Measurements from ENCODE around the gene SLC34A1.

DNA sequence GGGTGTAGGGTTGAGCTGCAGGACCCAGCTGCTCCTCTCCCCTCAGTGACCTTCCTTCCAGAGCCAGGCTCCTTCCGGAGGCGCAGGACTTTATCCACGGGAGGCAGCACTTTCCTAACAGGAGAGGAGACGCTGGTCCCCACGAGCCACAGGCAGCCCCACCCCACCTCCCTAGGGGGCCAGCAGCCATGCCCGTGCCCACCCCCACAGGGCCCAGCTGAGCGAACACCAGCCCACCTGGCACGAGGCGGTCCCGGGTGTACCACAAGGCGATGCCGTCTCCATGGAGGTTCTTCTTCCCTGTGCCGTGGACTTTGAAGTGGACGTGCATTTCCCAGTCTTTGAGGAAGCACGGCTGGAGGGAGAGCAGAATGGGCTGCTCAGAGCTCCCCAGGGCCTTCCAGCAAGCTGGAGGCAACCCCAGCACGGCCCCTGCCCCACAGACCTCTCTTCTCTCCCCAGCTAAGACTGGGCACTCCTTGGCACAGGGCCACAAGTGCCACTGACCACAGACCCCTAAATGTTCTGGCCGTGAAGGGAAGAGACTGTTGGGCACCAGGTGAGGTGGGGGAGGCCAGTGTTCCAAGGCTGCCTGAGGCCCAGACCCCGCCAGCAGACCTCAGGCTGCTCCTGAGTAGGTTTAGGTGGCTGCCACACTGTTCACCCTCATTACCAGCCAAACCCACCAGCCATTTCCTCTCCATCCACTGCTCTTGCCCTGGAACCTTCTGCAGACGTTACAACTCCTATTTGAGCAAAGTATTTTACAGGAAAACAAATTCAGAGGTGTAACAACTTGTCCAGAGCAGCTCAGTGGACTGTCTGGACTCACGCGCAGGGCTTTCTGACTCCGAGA, 45.8 kb upstream of the SLC34A1 start:
- TF ChIP-seq POLR2AphosphoS5 (IDR thresholded peaks at IDR 0.05; ENCODE audit: low read depth, low read length) = no peak
- no peak for TF ChIP-seq POLR2A (IDR thresholded peaks at IDR 0.05; ENCODE audit: low read depth, low read length)
